Prostate gland (tissue), 2 donors: Measurements from ENCODE around the gene KHDC3L.

Experiments used
- CTCF ChIP-seq, 4 experiments: fragments of 200-600 bp in 2 of 4; fragments of 450-650 bp in 2 of 4; sonication (generic) in 2 of 4; IDR thresholded peaks; 1 replicate in 3 of 4; 2 replicates in 1 of 4; pipeline ENCODE4 v1.5.1; 2016 to 2019; ENCODE audit warnings: antibody characterized with exemption in 4 of 4, mild to moderate bottlenecking in 2 of 4, moderate library complexity in 2 of 4
- POLR2A ChIP-seq: fragments of 450-650 bp; IDR thresholded peaks from one replicate; pipeline ENCODE4 v1.6.1; 2016; ENCODE audit warnings: antibody characterized with exemption, mild to moderate bottlenecking

- TF ChIP-seq CTCF (IDR thresholded peaks at IDR 0.05), result no peak
- no peak for TF ChIP-seq POLR2A
Measured at GRCh38 chr6:73348550-73349204, 13.8 kb upstream of the KHDC3L start.
